Omental fat pad (tissue), 4 donors: ENCODE measurements around the gene LEMD2. TPM values are rescaled to one million over a fixed set of nuclear protein-coding genes. Genes with fewer than 3 reads are reported as not detected.

Experiments used
- ATAC-seq: fragments of 150-250 bp; one replicate; pipeline ENCODE4 v1.9.1; 2016; ENCODE audit warnings: mild to moderate bottlenecking, moderate library complexity; ENCODE audit not compliant: low FRiP score
- DNase-seq: peaks from one replicate; pipeline ENCODE4 v3.0.0-alpha.2; 2019; ENCODE audit warnings: low spot score
- CTCF ChIP-seq, 3 donors: fragments of 450-650 bp; IDR thresholded peaks; one replicate each; pipeline ENCODE4 v1.5.1; 2016 to 2017; ENCODE audit warnings: antibody characterized with exemption in 3 of 3, mild to moderate bottlenecking in 3 of 3, moderate library complexity in 2 of 3
- total RNA-seq, 4 donors: library from RNA; depleted of rRNA; stranded (reverse); fragments of >200 nt; gene quantifications; one replicate each; pipeline ENCODE4 v1.1.0, GENCODE V29; 2016

The LEMD2 gene
- total RNA-seq, 4 donors from 2014 or later: 25.8 to 75.0 (median 40.4) TPM

DNA sequence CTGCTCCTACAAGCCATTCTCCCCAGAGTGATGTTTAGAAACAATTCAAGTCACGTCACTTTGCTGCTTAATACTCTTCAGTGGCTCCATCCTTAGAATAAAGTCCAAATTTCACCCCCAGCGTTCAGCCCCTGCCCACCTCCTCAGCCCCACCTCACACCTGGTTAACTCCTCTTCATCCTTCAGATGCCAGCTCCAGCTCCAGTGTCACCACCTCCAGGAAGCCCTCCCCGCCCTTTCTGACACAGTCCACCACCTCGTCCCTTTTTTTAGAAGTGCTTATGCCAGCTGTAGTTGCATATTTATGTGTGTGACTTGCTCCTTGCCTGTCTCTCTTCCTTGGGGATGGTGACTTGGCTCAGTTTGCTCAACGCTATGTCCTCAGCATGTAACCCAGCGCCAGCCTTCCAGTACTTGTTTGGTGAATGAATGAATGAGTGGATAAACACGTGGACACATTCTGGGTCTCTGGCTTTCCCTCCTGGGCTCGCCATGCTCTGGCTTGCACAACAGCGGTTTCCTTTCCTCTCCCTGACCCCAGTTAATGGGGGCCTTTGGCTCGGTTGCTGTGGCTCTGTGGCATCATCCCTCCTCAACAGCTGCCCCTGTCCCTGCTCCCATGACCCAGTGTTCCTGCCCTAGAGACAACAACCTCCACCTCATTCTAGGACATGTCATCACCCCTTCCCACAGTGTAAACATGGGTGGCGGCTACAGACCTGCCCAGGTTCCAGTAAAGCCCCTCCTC lies 38.5 kb downstream of the LEMD2 start:
- no peak for DNase-seq
- no peak for TF ChIP-seq CTCF (IDR thresholded peaks at IDR 0.05)
- no peak for ATAC-seq

- ATAC-seq (no peak), DNase-seq (no peak)
- TF ChIP-seq CTCF (IDR thresholded peaks at IDR 0.05): no peak
Measured at GRCh38 chr6:33749401-33749800, 39.5 kb downstream of the LEMD2 start.

- TF ChIP-seq CTCF (IDR thresholded peaks at IDR 0.05): no peak
- ATAC-seq (no peak), DNase-seq (no peak)
Measured at GRCh38 chr6:33748841-33749240, 40.1 kb downstream of the LEMD2 start.

DNA sequence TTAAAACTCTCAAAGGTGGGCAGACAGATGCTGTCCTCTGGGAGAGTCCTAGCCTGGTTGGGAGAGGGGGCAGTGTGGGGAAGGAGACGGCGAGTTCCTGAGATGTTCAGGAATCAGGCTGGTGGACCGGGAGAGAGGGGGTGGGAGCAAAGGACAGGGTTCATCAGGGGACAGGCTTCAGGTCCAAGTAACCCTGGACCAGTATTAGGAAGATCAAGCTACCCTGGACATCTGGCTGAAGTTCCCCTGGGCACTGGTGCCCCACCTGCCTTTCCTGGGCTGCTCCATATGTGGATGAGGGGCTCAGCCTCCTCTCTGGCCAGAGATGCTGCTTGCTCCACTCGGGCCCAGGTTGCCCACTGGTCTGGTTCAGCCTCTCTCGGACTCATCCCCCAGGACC lies 41.1 kb downstream of the LEMD2 start:
- TF ChIP-seq CTCF (IDR thresholded peaks at IDR 0.05): no peak
- no peak for DNase-seq
- ATAC-seq: no peak

GRCh38 chr6:33746651-33747100 lies 42.3 kb downstream of the LEMD2 start, which contains the start of gene IP6K3:
Gene IP6K3, minus strand, starts transcription at chr6:33746905. Its CDS starts 11,429 bp downstream, at chr6:33735476.
- ATAC-seq: no peak
- TF ChIP-seq CTCF (IDR thresholded peaks at IDR 0.05): no peak

GRCh38 chr6:33746036-33746600 lies 42.8 kb downstream of the LEMD2 start:
- no peak for TF ChIP-seq CTCF (IDR thresholded peaks at IDR 0.05)
- DNase-seq (no peak), ATAC-seq (peak; percentile 22)

More at GRCh38 chr6:33746651-33747100, 42.3 kb downstream of the LEMD2 start, which contains the start of gene IP6K3:
- DNase-seq: no peak

DNA sequence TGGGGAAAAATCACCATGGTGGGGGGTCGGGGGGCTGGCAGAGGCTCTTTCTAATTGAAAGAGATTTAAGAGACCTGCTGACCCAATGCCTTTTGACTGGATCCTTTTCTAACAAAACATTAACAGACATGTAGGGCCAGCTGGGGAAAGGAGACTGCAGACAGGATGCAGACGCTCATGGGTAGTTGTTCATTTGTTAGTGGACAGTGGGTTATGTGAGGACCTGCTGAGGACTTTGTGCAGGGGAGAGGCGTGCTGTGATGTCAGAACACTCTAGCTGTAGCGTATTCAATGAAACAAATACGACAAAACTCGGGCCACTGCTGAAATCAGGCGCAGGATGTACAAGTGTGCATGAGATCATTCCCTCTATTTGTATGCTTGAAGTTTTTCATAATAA lies 43.4 kb downstream of the LEMD2 start:
- DNase-seq: no peak
- ATAC-seq: no peak
- no peak for TF ChIP-seq CTCF (IDR thresholded peaks at IDR 0.05)
